ENCODE measurements around the gene RBFOX2.

- no peak for TF ChIP-seq CTCF (conservative IDR thresholded peaks at IDR 0.05 in 1 of 2, IDR thresholded peaks at IDR 0.05 in 1 of 2; ENCODE audit: low read depth in 1 of 2, low read length in 2 of 2)
- no peak for TF ChIP-seq EZH2 (IDR thresholded peaks at IDR 0.05; ENCODE audit: low read length, missing control alignments)
Measured at GRCh38 chr22:36037102-36037758, 8.6 kb upstream of the RBFOX2 start.

Measured in fibroblast of lung (primary cell).